PFSK-1 (cell line): ENCODE data around the gene MAMLD1.

ENCODE experiments used
- FOXP2 ChIP-seq: optimal IDR thresholded peaks from 2 replicates; pipeline ENCODE3; 2011; ENCODE audit warnings: borderline replicate concordance, control low read depth, inconsistent platforms; ENCODE audit not compliant: insufficient read depth; ENCODE audit errors: extremely low read length, extremely low read depth
- POLR2AphosphoS5 ChIP-seq: IDR thresholded peaks from 2 replicates; pipeline ENCODE4 v1.6.1; 2012; ENCODE audit warnings: low read depth, mild to moderate bottlenecking, control low read depth, low read length, moderate library complexity
- REST ChIP-seq, 2 experiments: IDR thresholded peaks; 2 replicates each; pipeline versions ENCODE4 v1.6.1 to v1.8.0; 2011 to 2012; ENCODE audit warnings: low read depth in 2 of 2, low read length in 2 of 2, control low read depth in 1 of 2, inconsistent platforms in 1 of 2, mild to moderate bottlenecking in 1 of 2, moderate library complexity in 1 of 2; ENCODE audit not compliant: insufficient read depth in 1 of 2
- SIN3A ChIP-seq: IDR thresholded peaks from 2 replicates; pipeline ENCODE4 v1.6.1; 2012; ENCODE audit warnings: mild to moderate bottlenecking, low read length, moderate library complexity, borderline replicate concordance; ENCODE audit not compliant: insufficient read depth
- TAF1 ChIP-seq: IDR thresholded peaks from 2 replicates; pipeline ENCODE4 v1.6.1; 2012; ENCODE audit warnings: low read length, control low read depth, borderline replicate concordance; ENCODE audit not compliant: insufficient read depth

Gene MAMLD1

GRCh38 chrX:150506486-150506885 lies 143.4 kb downstream of the MAMLD1 start:
- no peak for TF ChIP-seq SIN3A
- no peak for TF ChIP-seq REST (IDR thresholded peaks at IDR 0.05; ENCODE audit: insufficient read depth in 1 of 2, low read depth in 2 of 2, low read length in 2 of 2)
- TF ChIP-seq POLR2AphosphoS5 = no peak
- no peak for TF ChIP-seq TAF1
- no peak for TF ChIP-seq FOXP2

DNA sequence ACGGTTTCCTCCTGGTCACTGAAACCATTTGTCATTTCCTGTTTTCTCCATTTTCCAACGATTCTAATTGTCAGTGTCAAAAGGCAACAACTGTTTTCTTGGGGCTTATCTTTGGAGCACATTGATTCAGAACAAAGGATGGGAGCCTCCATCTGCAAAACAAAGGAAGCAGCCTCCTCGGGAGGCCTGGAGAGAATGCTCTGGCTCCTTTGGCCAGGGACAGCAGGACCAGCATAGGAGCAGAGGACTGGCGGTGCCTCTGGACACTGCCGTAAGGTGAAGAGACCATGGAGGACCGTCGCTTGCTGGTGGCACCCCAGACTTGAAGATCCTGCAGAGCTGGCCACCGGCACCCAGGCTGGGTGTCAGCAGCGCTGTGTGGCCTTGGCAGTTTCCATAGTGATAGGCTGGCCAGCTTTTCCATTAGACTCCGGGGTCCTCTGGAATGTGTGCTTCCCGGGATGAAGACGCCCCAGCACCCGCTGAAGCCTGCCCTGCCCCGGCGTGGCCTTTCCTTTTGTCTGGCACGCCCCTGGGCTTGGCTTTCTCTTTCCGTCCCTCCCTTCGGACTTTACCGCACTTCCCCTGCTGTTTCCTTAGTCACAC lies 144.2 kb downstream of the MAMLD1 start:
- no peak for TF ChIP-seq TAF1
- no peak for TF ChIP-seq SIN3A
- no peak for TF ChIP-seq FOXP2
- TF ChIP-seq POLR2AphosphoS5 = no peak

DNA sequence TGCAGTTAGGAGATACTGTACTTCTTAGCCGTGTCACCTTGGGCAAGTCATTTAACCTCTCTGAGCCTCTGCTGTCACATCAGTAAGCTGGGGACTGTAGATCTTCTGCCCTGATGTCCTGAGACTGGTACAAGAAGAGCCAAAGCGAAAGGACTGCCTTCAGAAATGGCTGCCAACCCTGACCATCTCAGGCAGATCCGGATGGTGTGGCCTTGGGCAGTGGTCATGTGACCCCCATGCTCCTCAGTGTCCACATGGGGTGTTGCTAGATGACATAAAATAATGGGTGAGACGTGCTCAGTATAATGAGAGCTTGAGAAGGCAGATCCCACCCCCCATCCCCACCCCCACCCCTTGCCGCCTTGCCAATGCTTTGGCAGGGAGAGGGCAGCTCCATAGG lies 144.9 kb downstream of the MAMLD1 start:
- TF ChIP-seq REST (IDR thresholded peaks at IDR 0.05; ENCODE audit: insufficient read depth in 1 of 2, low read depth in 2 of 2, low read length in 2 of 2) (no peak), SIN3A (no peak), POLR2AphosphoS5 (0 out of 2 replicates have a peak, but pooled peaks have one; percentile 4), FOXP2 (no peak), TAF1 (no peak)

DNA sequence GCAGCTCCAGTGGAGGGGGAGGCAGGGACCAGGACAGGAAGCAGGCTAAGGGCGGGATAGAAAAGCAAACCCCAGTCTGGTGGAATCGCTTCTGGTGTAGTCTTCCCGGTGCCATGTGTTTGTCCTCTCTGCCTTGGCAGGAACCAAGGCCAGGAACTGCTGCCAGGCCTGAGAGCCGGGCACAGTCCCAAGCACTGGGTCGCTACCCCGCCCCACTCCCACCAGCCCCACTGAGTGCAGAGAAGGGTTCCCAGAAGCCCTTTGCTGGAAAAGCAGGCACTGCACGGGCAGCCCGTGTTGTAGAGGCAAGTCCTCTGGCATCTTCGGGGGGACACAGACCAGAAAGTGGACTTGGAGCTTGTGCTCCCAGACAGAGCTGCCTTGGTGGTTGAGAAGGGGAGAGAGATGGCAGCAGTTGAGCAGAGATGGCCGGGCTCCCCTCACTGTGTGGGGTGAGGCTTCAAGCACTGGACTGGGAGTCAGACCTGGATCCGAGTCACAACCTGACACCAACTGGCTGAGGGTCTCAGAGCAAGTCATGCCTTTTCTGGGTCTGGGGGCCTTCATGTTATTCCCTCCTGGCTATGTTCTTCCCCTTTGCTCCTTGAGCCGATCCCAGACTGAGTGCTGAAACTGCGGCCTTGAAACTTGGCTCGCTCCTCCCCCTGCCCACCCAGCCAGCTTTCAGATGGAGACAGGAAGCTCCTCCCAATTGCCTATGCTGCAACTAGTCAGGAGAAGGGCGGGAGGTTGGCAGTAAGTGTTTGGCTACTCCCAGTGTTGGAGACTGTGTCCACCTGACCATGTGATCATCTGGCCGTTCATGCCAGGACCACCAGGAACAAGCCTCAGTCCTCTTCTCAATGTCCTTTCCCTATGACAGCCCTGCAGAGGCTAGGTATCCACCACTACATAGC lies 145.6 kb downstream of the MAMLD1 start:
- no peak for TF ChIP-seq FOXP2
- no peak; the same call in 1 of the 2 replicates for TF ChIP-seq POLR2AphosphoS5
- TF ChIP-seq REST (IDR thresholded peaks at IDR 0.05; ENCODE audit: insufficient read depth in 1 of 2, low read depth in 2 of 2, low read length in 2 of 2) = no peak
- TF ChIP-seq TAF1 = no peak
- TF ChIP-seq SIN3A = no peak

GRCh38 chrX:150509703-150510102 lies 146.6 kb downstream of the MAMLD1 start:
- TF ChIP-seq POLR2AphosphoS5 = no peak
- no peak for TF ChIP-seq TAF1
- no peak for TF ChIP-seq REST (IDR thresholded peaks at IDR 0.05; ENCODE audit: insufficient read depth in 1 of 2, low read depth in 2 of 2, low read length in 2 of 2)
- TF ChIP-seq SIN3A = no peak
- no peak for TF ChIP-seq FOXP2
